NCI-H82 treated with DMSO at 0.1 percent for 48 hours (cell line): ENCODE results near the gene ATXN7.

ENCODE experiments used
- DNase-seq: peaks from one replicate; lab custom pipeline; 2025; ENCODE audit not compliant: unreplicated experiment; lab: John Stamatoyannopoulos, UW

ATXN7 gene

GRCh38 chr3:63863150-63864007 lies at the start of gene ATXN7, which contains the start of gene THOC7:
TSS of gene ATXN7 (plus strand) at chr3:63863867. CDS start at chr3:63912599, 48,732 bp downstream.
TSS of gene THOC7 (minus strand) at chr3:63863805. CDS start at chr3:63863790, 15 bp downstream.
- no peak for DNase-seq

DNA sequence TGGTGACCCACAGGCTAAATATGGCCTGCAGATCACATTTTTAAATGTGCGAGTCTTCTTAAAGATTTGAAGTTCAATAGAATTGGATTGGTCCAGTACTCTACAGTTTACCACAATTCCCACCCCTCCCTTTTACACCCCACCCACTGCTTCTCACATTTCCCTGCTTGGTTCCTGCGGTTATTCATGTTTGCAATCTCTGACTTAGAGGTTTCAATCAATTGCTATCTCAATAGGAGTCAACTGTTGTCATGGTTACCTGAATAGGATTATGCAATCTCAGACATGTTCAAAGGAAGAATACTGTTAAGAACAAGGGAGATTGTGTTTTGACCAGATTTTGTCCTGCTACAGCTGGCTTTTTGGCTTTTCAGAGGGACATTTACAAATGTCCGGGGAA lies 49.4 kb upstream of the ATXN7 start:
- no peak for DNase-seq

- DNase-seq: no peak
Observed at GRCh38 chr3:63817225-63817624, 46.4 kb upstream of the ATXN7 start.

DNA sequence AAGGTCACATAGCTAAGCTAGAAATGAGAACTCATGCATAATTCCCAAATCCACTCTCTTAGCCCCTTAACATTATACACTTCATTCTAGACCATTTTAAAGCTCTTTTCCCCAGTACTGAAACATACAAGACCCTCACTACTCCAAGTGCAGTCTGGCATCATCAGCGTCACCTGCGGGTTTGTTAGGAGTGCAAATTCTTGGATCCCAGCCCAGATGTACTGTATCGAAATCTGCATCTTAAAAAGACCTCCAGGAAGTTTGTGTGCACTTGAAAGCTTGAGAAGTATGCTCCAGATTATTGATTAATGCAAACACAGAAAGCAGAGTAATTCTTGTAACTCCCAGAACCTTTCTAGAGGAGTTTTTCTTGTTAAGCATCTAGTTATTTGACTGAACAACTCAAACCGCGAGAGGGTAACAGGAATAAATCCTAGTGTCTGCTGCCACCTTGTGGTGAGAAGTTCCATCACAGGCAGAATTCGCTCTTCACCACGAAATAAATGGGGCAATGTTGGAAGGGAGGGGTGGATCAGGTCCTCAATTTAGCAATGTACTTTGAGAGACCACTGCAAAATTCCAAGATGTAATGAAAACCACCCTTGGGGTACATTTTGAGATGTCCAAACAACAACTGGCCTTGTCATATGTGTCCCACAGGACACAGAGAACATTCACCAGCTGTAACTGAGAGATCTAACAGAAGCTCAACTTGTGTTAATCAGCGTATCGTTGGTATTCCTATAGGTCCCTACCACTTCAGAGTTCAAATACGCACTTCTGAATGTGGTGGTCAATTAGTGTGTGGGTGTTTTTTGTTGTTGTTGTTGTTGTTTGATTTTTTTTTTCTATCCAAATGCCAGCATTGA lies 45.2 kb upstream of the ATXN7 start:
- DNase-seq: no peak

- no peak for DNase-seq
Observed at GRCh38 chr3:63819151-63819398, 44.6 kb upstream of the ATXN7 start, which contains the start of gene C3orf49. TSS of gene C3orf49 (plus strand) at chr3:63819299. CDS start at chr3:63819472, 173 bp downstream.

DNA sequence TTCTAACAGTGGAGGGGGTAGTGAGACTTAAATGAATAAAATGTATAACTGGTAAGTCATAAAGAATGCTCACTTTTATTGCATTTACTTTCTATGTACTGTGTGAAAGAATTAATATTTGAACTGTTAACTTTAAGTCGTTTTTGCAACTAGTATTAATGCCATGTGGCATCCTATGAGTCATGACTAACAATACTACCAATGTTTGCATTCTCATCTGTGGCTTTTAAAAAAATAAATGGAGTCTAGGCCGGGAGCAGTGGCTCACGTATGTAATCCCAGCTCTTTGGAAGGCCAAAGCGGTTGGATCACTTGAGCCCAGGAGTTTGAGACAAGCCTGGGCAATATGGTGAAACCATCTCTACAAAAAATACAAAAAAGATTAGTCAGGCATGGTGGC lies 39.4 kb upstream of the ATXN7 start:
- no peak for DNase-seq

DNA sequence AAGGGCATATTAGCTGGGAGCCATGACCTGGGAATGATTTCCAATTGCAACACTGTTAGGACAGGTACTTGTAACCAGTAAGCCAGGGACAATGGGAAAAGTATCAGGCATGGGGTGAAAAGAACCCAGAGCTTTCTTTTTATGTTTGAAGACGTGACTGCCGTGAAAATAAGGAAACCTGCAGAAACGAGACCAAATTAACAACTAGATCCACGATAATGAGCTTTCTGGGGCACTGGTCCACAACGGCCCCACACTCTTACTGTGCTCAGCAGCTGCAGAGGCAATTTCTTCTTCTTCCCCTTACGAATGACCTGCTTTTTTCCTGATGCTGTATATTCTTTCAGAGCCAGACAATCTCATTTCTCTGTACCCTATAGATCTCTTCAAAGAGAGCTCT lies 33.1 kb upstream of the ATXN7 start:
- DNase-seq: no peak

DNA sequence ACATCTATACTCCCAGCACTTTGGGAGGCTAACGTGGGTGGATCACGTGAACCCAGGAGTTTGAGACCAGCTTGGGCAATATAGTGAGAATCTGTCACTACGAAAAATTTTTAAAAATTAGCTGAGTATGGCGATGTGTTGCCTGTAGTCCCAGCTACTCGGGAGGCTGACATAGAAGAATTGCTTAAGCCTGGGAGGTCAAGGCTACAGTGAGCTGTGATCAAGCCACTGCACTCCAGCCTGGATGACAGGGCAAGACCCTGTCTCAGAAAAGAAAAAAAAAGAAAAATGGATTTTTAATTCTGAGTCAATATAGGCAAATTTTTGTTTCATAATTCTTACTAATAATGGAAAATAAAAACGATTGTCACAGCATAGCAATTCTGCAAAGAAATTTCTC lies 31.3 kb upstream of the ATXN7 start:
- no peak for DNase-seq

DNA sequence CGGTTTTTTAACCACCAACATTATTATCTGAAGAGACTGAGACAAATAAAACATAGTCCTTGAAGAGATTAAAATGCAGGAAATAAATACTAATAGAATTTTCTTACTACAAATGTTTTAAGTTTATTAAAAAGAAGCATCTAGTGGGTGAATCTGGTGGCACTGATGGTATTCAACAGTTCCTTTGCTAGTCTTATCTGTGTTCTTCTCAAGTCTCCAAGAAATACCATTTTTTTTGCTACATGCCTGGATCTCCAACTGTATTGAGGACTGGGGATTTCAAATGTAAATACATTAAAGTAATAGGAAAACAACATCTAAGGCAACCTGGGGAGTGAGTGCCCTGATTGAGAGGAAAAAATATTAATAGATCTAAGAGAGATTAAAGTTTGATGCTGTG lies 22.0 kb upstream of the ATXN7 start:
- no peak for DNase-seq

GRCh38 chr3:63842127-63842526 lies 21.5 kb upstream of the ATXN7 start:
- DNase-seq: no peak

- DNase-seq: no peak
Observed at GRCh38 chr3:63845215-63845614, 18.5 kb upstream of the ATXN7 start.

DNA sequence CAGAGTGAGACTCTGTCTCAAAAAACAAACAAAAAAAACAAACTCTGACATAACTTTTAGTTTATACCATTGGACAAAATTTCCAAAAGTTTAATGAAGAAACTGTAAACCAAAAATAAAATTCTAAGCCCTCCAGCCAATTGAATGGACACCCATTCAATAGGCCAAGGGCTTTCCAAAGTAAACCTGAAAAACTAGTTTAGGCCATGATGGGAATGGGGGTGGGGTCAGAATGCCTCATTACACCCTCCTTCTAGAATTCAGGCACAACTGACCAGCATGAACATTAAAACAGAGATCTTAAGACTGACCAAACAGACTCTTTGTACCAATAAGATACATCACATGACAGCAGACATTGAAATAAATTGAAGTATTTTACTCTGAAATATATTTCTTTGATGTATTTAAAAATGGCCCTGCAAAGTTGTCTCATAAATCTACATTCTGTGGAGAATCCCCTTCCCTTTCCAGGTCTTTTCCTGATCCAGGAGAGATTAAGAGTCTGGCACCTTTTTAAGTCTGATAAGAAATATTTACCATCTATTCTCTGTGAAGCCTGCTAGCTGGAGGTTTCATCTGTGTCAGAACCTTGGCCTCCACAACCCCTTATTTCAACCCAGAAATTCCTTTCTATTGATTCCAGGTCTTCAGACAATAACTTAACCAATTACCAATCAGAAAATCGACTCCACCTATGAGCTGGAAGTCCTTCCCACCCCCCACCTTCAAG lies 15.8 kb upstream of the ATXN7 start:
- DNase-seq: no peak

DNA sequence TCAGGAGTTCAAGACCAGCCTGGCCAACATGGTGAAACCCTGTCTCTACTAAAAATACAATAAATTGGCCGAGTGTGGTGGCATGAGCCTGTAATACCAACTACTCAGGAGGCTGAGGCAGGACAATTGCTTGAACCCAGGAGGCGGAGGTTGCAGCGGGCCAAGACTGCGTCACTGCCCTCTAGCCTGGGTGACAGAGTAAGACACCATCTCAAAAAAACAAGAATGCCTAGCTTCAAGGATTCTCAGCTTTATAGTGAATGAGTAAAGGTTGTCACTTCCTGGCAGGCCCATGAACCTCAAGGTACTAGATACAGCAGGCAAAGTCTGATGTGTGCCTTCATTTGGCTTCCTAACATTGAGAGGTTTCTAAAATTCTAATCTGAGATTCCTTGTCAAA lies 14.5 kb upstream of the ATXN7 start:
- no peak for DNase-seq

DNA sequence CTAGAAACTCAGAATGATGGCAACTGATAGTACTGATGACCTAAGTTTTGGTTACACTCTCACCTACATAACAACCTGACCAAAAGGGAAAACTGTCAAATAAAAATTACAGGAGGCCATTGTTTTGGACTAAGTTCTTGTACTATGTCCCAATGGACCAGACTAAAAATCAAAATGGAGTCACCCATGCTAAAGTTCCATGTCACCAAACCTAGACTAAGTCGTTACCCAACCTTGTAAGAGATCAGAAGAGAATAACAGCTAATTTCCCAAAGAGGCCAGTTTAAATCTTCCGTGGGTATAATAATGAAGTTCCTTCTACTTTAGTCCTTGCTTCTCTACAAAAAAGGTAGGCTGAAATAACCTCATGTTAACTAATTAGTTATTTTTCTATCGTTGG lies 12.4 kb upstream of the ATXN7 start:
- no peak for DNase-seq

GRCh38 chr3:63853106-63853505 lies 10.6 kb upstream of the ATXN7 start:
- DNase-seq: no peak

- DNase-seq: no peak
Observed at GRCh38 chr3:63855333-63855940, 8.2 kb upstream of the ATXN7 start.

DNA sequence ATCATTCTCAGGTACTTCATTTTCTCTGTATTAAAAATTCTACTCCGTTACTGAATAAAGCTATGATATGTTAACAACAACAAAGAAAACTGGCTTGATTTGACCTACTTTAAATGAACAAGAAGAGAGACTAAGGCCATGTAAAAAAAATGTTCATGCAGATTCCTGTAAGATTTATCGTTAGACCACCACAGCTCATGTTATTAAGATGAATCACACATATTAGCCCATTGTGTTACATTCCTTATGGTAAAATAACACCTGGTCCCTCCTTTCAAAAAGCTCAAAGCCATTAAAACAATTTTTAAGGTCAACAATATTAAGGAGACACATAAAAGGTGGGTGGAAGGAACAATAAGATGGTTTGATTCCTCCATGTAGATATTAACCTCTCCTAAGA lies 6.4 kb upstream of the ATXN7 start:
- no peak for DNase-seq

DNA sequence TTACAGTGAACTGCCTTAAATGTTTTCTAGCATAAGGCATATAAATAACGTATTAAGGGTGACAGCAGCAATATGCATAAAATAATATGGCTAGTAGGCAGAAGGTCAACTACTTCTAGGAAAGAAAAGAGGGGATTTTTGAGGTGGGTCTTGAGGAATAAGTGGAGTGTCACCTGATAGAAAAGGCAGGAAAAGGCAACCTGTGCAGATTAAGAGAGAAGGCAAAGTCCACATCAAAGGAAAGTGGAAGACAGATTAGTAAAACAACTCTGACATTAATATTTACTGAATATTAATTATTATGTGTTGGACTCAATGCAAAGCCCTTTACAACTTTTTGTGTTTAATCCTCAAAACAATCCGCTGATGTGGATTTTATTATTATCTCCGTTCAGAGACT lies 2.9 kb upstream of the ATXN7 start:
- no peak for DNase-seq

DNA sequence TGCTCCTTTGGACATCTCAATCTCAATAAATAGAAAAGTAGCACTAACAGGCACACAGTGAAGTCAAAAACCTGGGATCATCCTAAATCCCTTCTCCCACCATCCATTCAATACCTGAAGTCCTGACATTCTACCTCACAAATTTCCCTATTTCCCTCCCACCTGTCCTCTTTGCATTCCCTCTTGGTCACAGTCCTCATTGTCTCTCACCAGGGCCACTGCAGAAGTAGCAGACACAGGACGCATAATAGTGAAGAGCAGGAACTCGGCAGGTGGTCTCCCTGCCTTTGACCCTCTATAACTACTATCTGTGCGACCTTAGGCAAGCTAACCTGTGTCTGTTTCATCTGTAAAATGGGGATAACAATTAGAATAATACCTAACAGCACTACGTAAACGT lies 2.4 kb upstream of the ATXN7 start:
- no peak for DNase-seq

- no peak for DNase-seq
Observed at GRCh38 chr3:63862804-63863149, 890 bp upstream of the ATXN7 start.
